Umbilical cord (tissue), 2 donors: ENCODE results near the gene SPINT3. TPM values are rescaled to one million over a fixed set of nuclear protein-coding genes. Genes with fewer than 3 reads are reported as not detected.
"Not testable (repeated sequence)": the region's sequence is repeated elsewhere in the genome, so short reads cannot be mapped to it uniquely, and the experiment has no call there.

Source experiments
- DNase-seq: peaks from one replicate; pipeline ENCODE4 v3.0.0-alpha.2; 2015; ENCODE audit warnings: low spot score
- total RNA-seq: library from RNA; depleted of rRNA; stranded (reverse); fragments of >200 nt; gene quantifications from one replicate; pipeline ENCODE4 v1.2.3, GENCODE V29; 2014; ENCODE audit warnings: low replicate concordance; ENCODE audit not compliant: insufficient read depth

The SPINT3 gene
- total RNA-seq, 1 donor from 2014 or later, result 12.0 TPM

- no peak for DNase-seq
Observed at GRCh38 chr20:45502561-45502960, 12.9 kb downstream of the SPINT3 start.

GRCh38 chr20:45501600-45501999 is 13.8 kb downstream of the SPINT3 start:
- DNase-seq, result no peak

- no peak for DNase-seq
Observed at GRCh38 chr20:45500022-45500421, 15.4 kb downstream of the SPINT3 start.

- no peak for DNase-seq
Observed at GRCh38 chr20:45497971-45498494, 17.4 kb downstream of the SPINT3 start.

GRCh38 chr20:45496166-45496565 is 19.3 kb downstream of the SPINT3 start:
- DNase-seq, result no peak

- DNase-seq, result no peak
Observed at GRCh38 chr20:45495501-45495941, 19.9 kb downstream of the SPINT3 start.

GRCh38 chr20:45489083-45489531 is 26.3 kb downstream of the SPINT3 start:
- no peak for DNase-seq

GRCh38 chr20:45487231-45487635 is 28.2 kb downstream of the SPINT3 start:
- DNase-seq, result no peak

GRCh38 chr20:45485388-45485787 is 30.0 kb downstream of the SPINT3 start:
- DNase-seq, result no peak

GRCh38 chr20:45484676-45485075 is 30.7 kb downstream of the SPINT3 start:
- no peak for DNase-seq

- no peak for DNase-seq
Observed at GRCh38 chr20:45479822-45480221, 35.6 kb downstream of the SPINT3 start.

- not testable (repeated sequence) for DNase-seq
Observed at GRCh38 chr20:45477530-45478148, 37.8 kb downstream of the SPINT3 start.

- DNase-seq, result not testable (repeated sequence)
Observed at GRCh38 chr20:45472286-45472685, 43.1 kb downstream of the SPINT3 start.

- DNase-seq, result no peak
Observed at GRCh38 chr20:45470937-45471336, 44.5 kb downstream of the SPINT3 start.

- peak; percentile 24 for DNase-seq
Observed at GRCh38 chr20:45470262-45470931, 45.0 kb downstream of the SPINT3 start.

- no peak for DNase-seq
Observed at GRCh38 chr20:45469336-45470261, 45.8 kb downstream of the SPINT3 start, which contains the start of gene WFDC2. WFDC2 (plus strand) TSS chr20:45469753; CDS start chr20:45469782, 29 bp downstream.

- DNase-seq, result no peak
Observed at GRCh38 chr20:45467861-45468260, 47.6 kb downstream of the SPINT3 start.

- no peak for DNase-seq
Observed at GRCh38 chr20:45467172-45467571, 48.2 kb downstream of the SPINT3 start.

GRCh38 chr20:45465491-45466266 is 49.7 kb downstream of the SPINT3 start:
- no peak for DNase-seq

GRCh38 chr20:45463709-45464108 is 51.7 kb downstream of the SPINT3 start:
- no peak for DNase-seq
